GM21717 (cell line): Measurements from ENCODE around the gene LGR5.
"Not testable (repeated sequence)": the region's sequence is repeated elsewhere in the genome, so short reads cannot be mapped to it uniquely, and the experiment has no call there.

Source experiments
- ATAC-seq: cut with Tn5 transposase; IDR thresholded peaks from one replicate; pipeline ENCODE4 v1.9.1; 2021; ENCODE audit warnings: mild to moderate bottlenecking, moderate library complexity; ENCODE audit not compliant: unreplicated experiment

Gene LGR5

DNA sequence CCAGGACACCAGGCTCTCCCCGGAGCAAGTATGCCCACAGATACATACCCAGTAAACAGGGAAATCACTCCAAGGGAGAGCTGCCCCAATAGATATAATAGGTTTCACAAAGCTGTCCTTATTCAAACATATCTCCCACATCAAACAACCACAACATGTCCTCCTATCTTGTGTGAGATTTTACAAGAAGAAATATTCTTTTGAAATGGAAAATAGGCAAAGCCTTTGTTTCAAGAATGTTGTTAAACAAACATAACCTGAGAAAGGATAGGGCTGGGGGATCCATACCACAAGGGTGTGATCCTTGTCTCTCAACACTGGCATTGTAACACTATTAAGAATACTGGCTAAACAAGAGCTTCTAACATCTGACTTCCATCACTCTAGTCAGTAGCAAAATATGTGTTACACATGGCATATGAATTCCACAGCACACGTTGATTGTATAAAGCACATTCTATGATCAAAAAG, 32.9 kb downstream of the LGR5 start:
- no peak for ATAC-seq

DNA sequence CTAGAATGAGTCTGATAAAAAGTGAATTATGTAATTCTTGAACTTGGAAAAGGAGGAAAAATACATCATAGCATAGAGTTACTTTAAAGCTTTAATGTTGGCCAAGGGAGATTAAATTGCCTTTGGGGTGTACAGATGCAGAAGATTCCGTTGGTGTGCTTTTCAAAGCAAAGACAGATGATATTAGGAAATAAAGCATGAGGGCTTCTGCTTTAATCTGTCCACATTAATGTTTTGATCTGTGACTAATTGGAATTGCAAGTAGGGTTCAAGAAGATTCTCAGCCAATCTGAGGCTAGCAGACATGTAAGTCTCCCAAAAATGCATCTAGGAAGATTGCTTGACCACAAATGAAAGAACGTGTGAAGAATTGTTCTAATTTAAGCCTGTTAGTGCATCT, 35.2 kb downstream of the LGR5 start:
- no peak for ATAC-seq

- no peak for ATAC-seq
These were observed 35.7 kb downstream of the LGR5 start for GRCh38 chr12:71475280-71475679.

- ATAC-seq: no peak
These were observed 36.9 kb downstream of the LGR5 start for GRCh38 chr12:71476513-71476912.

- no peak for ATAC-seq
These were observed 38.0 kb downstream of the LGR5 start for GRCh38 chr12:71477609-71478008.

- ATAC-seq: no peak
These were observed 38.7 kb downstream of the LGR5 start for GRCh38 chr12:71478270-71478669.

GRCh38 chr12:71484272-71484905, 44.8 kb downstream of the LGR5 start:
- no peak for ATAC-seq

DNA sequence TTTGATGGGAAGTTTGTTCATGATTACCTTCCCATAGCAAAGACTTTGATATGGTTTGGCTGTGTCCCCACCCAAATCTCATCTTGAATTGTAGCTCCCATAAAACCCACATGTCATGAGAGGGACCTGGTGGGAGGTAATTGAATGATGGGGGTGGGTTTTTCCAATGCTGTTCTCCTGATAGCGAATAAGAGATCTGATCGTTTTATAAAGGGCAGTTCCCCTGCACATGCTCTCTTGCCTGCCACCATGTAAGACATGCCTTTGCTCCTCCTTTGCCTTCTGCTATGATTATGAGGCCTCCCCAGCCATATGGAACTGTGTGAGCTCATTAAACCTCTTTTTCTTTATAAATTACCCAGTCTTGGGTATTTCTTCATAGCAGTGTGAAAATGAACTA, 51.2 kb downstream of the LGR5 start:
- ATAC-seq: not testable (repeated sequence)

- ATAC-seq: no peak
These were observed 53.0 kb downstream of the LGR5 start for GRCh38 chr12:71492604-71493003.

DNA sequence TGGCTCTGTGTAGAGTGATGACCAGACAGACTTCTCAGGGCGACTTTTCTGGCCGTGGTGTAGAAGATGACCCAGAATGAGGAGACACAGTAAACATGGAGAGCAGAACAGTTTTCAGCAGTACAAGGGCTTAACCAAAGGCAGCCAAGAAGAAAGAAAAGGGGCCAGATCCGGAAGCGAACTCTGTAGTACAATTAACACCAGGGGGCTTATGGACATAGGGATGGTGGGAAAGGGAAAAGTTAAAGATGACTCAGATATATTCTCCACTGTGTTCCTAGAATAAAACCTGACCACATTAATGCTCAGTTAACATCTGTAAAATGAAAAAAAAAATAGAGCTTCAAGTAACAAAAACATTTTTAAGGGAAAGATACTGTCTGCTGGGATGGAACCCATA, 60.2 kb downstream of the LGR5 start:
- ATAC-seq: no peak

DNA sequence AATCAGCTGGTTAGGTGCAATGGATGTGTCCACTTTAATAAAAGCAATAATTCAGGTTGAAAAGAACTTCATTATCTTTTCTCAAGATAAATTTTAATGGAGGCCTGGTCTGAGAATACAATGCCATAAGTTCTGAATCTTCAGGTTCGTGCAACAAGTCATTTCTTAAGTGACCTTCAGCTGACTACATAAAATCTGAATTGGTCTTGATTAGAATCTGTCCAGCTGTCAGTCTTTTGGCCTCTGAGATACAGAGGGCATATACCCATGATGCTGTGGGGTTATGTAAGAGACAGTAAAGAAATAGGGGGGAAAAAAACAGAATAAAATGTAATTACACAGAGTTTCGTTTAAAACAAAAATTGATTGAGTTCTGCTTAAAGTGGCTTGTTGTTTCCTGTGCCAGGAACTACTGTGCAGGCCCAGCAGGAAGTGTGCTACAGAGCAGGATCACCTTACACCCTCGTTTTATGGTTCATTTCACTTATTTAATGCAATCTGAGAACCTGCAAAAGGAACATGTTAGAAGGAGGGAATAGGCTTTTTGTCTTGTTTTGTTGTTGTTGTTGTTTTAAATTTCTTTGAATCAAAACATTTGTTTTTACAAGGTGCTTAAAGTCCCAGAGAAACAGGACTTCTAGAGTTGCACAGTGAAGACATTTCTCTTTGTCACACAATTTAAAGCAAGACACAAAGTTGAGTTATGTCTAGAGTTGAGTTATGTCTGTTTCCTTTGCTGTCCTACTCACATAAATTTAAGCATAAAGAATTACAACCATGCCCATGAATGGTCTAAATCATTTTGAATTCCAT, 64.2 kb downstream of the LGR5 start:
- no peak for ATAC-seq

- ATAC-seq: no peak
These were observed 64.9 kb downstream of the LGR5 start for GRCh38 chr12:71504476-71504875.

DNA sequence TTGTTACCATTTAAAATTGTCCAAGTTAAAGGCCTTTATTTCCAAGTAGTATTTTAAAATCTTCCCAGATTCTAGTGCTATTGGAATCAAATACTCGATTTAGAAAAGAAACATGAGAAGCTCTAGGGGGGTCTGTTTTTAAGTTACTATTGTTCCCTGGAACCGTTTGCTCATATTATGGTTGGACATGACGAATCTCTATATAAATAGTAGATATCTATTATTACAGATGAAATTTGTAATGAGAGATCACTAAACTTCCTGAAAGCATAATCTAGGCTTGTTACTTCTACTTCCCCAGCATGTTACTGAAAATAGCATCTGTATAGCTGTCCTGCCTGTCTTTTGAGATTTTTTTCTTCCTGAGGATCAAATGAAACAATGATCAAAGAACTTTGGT, 70.1 kb downstream of the LGR5 start:
- ATAC-seq: no peak

DNA sequence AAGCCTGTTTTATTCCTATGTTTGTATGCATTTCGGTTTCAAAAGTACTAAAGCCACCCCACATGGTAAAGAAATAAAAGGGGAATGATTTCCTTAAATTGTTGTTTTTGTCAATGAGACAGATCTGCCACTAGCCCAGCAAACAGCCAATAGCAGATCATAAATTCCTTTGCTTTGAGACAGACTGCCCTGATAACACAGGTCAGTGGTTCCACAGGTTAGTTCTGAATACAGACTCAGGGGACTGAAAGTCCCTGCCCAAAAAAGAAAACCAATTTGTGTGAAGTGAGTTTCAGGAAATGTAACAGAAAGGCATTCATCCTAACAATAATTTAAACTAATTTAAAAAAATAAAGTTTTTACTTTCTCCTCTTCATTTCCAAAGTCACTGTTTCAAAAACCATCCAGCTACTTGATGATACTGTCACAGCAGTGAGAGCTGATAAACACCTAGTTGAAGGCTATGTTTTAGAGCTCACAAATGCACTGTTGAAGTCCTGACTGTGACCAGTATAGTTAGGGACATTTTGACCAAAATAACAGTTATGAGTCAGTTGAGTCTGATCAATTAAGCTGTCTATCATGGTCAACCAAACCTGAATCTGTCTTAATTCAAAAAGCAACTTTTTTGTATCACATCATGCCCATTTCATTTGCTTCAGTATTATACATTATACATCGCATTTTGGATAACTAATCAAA, 77.7 kb downstream of the LGR5 start:
- ATAC-seq: no peak

- ATAC-seq: no peak
These were observed 81.5 kb downstream of the LGR5 start for GRCh38 chr12:71521125-71521524.

- ATAC-seq: no peak
These were observed 85.0 kb downstream of the LGR5 start for GRCh38 chr12:71524626-71525025.

DNA sequence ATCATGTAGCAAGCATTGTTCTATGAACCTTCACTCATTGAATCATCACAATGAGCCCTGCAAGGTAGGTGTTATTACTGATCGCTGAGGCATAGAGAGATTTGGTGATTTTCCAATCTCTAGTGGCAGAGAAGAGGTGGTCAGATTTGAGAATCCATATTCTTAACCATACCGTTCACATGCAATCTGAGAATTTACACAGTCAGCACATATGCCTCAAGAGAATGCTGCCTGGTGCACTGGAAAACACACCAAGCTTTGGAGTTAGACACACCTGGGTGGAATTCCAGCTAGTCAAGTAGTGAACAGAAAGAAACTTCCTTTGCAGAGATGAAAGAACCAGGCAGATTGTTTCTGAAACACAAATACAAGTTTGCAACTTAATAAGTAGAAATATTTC, 94.1 kb downstream of the LGR5 start:
- no peak for ATAC-seq

- ATAC-seq: peak; percentile 65
These were observed 96.8 kb downstream of the LGR5 start for GRCh38 chr12:71536279-71536938.

GRCh38 chr12:71536939-71537622, 97.5 kb downstream of the LGR5 start:
- no peak for ATAC-seq

- ATAC-seq: no peak
These were observed 99.2 kb downstream of the LGR5 start for GRCh38 chr12:71538807-71539206.

GRCh38 chr12:71541583-71541982, 102.0 kb downstream of the LGR5 start:
- no peak for ATAC-seq
